A673 (cell line): ENCODE data around the gene CEMIP.

Experiments
- CTCF ChIP-seq: fragments of 300-800, 200-600 bp; sonication (generic); conservative IDR thresholded peaks from 2 replicates; pipeline ENCODE4 v1.5.1; 2017; ENCODE audit warnings: low read depth, mild to moderate bottlenecking, antibody characterized with exemption, low read length, moderate library complexity, mixed read lengths
- EZH2 ChIP-seq: fragments of 200-600 bp; sonication (generic); IDR thresholded peaks from 2 replicates; pipeline ENCODE4 v1.6.1; 2017; ENCODE audit warnings: borderline replicate concordance, low read depth, mild to moderate bottlenecking, mixed read lengths, antibody characterized with exemption, low read length; ENCODE audit not compliant: poor library complexity, severe bottlenecking

GRCh38 chr15:80989081-80989517 is 209.9 kb downstream of the CEMIP start:
- TF ChIP-seq EZH2 (no peak), CTCF (no peak)
